HG03457 (cell line): ENCODE results near the gene SLC39A11.
"Not testable (repeated sequence)": the region's sequence is repeated elsewhere in the genome, so short reads cannot be mapped to it uniquely, and the experiment has no call there.

Experiments
- ATAC-seq: cut with Tn5 transposase; IDR thresholded peaks from one replicate; pipeline ENCODE4 v1.9.1; 2021; ENCODE audit warnings: moderate number of reproducible peaks; ENCODE audit not compliant: unreplicated experiment

SLC39A11 gene

GRCh38 chr17:72811976-72812687 lies 280.4 kb downstream of the SLC39A11 start:
- ATAC-seq: no peak

GRCh38 chr17:72810991-72811508 lies 281.4 kb downstream of the SLC39A11 start:
- no peak for ATAC-seq

GRCh38 chr17:72806011-72806410 lies 286.5 kb downstream of the SLC39A11 start:
- ATAC-seq: no peak

- ATAC-seq: no peak
Observed at GRCh38 chr17:72804949-72805707, 287.4 kb downstream of the SLC39A11 start.

- no peak for ATAC-seq
Observed at GRCh38 chr17:72802726-72803125, 289.8 kb downstream of the SLC39A11 start.

- no peak for ATAC-seq
Observed at GRCh38 chr17:72797142-72797541, 295.3 kb downstream of the SLC39A11 start.

GRCh38 chr17:72795941-72796340 lies 296.5 kb downstream of the SLC39A11 start:
- ATAC-seq: no peak

GRCh38 chr17:72794152-72794551 lies 298.3 kb downstream of the SLC39A11 start:
- no peak for ATAC-seq

- ATAC-seq: no peak
Observed at GRCh38 chr17:72792771-72793170, 299.7 kb downstream of the SLC39A11 start.

- no peak for ATAC-seq
Observed at GRCh38 chr17:72790190-72790589, 302.3 kb downstream of the SLC39A11 start.

GRCh38 chr17:72789711-72790110 lies 302.8 kb downstream of the SLC39A11 start:
- ATAC-seq: no peak

- ATAC-seq: no peak
Observed at GRCh38 chr17:72788950-72789585, 303.4 kb downstream of the SLC39A11 start.

- no peak for ATAC-seq
Observed at GRCh38 chr17:72786209-72786608, 306.3 kb downstream of the SLC39A11 start.

GRCh38 chr17:72782985-72783701 lies 309.3 kb downstream of the SLC39A11 start:
- no peak for ATAC-seq

GRCh38 chr17:72782437-72782836 lies 310.1 kb downstream of the SLC39A11 start:
- not testable (repeated sequence) for ATAC-seq

GRCh38 chr17:72778169-72779151 lies 314.0 kb downstream of the SLC39A11 start:
- no peak for ATAC-seq

GRCh38 chr17:72775919-72776318 lies 316.6 kb downstream of the SLC39A11 start:
- no peak for ATAC-seq

GRCh38 chr17:72775237-72775636 lies 317.3 kb downstream of the SLC39A11 start:
- no peak for ATAC-seq

- ATAC-seq: no peak
Observed at GRCh38 chr17:72774236-72774635, 318.3 kb downstream of the SLC39A11 start.

GRCh38 chr17:72773225-72773624 lies 319.3 kb downstream of the SLC39A11 start:
- not testable (repeated sequence) for ATAC-seq
